SK-N-SH (cell line): ENCODE data around the gene GCH1.

ENCODE experiments used
- FOSL2 ChIP-seq: IDR thresholded peaks from 2 replicates; pipeline ENCODE4 v1.4.0; 2012; ENCODE audit warnings: low read depth, mild to moderate bottlenecking, moderate library complexity, borderline replicate concordance
- JUND ChIP-seq: IDR thresholded peaks from 2 replicates; pipeline ENCODE4 v1.4.0; 2012
- RCOR1 ChIP-seq: fragments of 150-350 bp; IDR thresholded peaks from 2 replicates; pipeline ENCODE4 v1.6.1; 2017; ENCODE audit warnings: antibody characterized with exemption, low read length
- USF1 ChIP-seq: IDR thresholded peaks from 2 replicates; pipeline ENCODE4 v1.4.0; 2012; ENCODE audit warnings: low read depth, borderline replicate concordance
- TF ChIP-seq, protein P1 (sequence below): fragments of 200-600 bp; sonication (generic); IDR thresholded peaks from 2 replicates; pipeline ENCODE4 v1.6.1; 2017; ENCODE audit warnings: antibody characterized with exemption, mild to moderate bottlenecking, moderate library complexity

DNA sequence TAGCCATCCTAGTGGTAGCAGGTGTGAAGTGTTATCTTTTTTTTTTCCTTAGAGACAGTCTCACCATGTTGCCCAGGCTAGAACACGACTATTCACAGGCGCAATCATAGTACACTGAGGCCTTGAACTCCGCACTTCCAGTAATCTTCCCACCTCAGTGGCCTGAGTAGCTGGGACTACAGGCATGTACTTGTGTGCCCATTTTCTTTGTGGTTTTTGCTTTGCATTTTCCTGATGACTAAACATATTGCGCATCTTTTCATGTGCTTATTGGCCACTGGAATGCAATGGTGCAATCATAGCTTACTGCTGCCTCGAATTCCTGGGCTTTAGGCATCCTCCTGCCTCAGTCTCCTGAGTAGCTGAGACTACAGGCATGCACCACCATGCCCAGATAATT lies 33.3 kb upstream of the GCH1 start:
- TF ChIP-seq, protein P1, sequence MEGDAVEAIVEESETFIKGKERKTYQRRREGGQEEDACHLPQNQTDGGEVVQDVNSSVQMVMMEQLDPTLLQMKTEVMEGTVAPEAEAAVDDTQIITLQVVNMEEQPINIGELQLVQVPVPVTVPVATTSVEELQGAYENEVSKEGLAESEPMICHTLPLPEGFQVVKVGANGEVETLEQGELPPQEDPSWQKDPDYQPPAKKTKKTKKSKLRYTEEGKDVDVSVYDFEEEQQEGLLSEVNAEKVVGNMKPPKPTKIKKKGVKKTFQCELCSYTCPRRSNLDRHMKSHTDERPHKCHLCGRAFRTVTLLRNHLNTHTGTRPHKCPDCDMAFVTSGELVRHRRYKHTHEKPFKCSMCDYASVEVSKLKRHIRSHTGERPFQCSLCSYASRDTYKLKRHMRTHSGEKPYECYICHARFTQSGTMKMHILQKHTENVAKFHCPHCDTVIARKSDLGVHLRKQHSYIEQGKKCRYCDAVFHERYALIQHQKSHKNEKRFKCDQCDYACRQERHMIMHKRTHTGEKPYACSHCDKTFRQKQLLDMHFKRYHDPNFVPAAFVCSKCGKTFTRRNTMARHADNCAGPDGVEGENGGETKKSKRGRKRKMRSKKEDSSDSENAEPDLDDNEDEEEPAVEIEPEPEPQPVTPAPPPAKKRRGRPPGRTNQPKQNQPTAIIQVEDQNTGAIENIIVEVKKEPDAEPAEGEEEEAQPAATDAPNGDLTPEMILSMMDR, result no peak
- TF ChIP-seq USF1 (no peak), RCOR1 (no peak), FOSL2 (no peak), JUND (no peak)
